AG09309 (cell line): ENCODE results near the gene AQP6.

Experiments
- DNase-seq: peaks from one replicate; pipeline ENCODE4 v3.0.0-alpha.2; 2010; ENCODE audit warnings: low read depth
- H3K4me3 ChIP-seq: 2 replicates; pipeline ENCODE4 v1.5.1; 2011; ENCODE audit warnings: mild to moderate bottlenecking, low read depth, low read length, moderate library complexity; ENCODE audit not compliant: control insufficient read depth
- CTCF ChIP-seq: IDR thresholded peaks from 2 replicates; pipeline ENCODE4 v1.5.1; 2011; ENCODE audit warnings: mild to moderate bottlenecking, low read depth, low read length, inconsistent platforms; ENCODE audit not compliant: insufficient read depth, control insufficient read depth; ENCODE audit errors: missing control alignments

Gene AQP6

GRCh38 chr12:49955899-49956662 lies 16.7 kb upstream of the AQP6 start:
- H3K4me3 ChIP-seq = no peak overlapping the region
- DNase-seq = no peak
- no peak for TF ChIP-seq CTCF

GRCh38 chr12:49956663-49957569 lies 15.8 kb upstream of the AQP6 start:
- no peak for DNase-seq
- TF ChIP-seq CTCF = no peak
- H3K4me3 ChIP-seq = no peak overlapping the region

GRCh38 chr12:49957570-49957967 lies 15.2 kb upstream of the AQP6 start:
- H3K4me3 ChIP-seq = no peak overlapping the region
- no peak for DNase-seq
- no peak for TF ChIP-seq CTCF

GRCh38 chr12:49959685-49960473 lies 12.9 kb upstream of the AQP6 start:
- H3K4me3 ChIP-seq = no peak overlapping the region
- no peak for DNase-seq
- TF ChIP-seq CTCF = no peak

DNA sequence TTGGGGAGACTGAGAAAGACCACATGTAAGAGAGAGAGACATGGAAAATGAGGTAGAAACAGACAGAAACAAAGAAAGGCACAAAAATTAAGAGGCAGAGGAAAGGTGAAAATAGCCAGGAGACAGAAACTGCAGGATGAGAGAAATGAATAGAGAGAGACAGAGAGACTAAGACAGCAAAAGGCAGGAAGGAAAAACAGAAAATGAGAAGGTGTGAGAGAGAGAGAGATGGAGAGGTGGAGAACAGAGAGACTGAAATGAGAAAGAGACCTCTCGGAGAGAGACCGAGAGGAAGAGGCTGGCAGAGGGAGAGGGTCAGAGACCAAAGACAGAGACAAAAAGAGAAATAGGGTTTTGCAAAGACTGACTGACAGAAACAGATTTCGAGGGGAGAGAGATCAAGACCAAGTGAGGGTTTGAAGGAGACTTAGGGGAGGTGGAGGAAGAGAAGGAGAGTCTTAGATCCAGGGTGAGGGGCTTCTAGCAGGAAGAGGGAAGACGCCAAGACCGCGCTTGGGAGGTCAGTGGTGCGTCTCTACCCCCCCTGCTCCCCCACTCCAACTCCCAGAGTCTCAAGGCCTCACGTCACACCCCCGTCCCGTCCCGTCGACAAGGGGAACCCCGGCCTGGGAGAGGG lies 12.2 kb upstream of the AQP6 start:
- TF ChIP-seq CTCF = no peak
- no peak for DNase-seq
- no peak overlapping the region for H3K4me3 ChIP-seq
